PC-3 (cell line): Measurements from ENCODE around the gene ERAP2.

Experiments used
- CTCF ChIP-seq: fragments of 300-600 bp; sonication (generic); conservative IDR thresholded peaks from 2 replicates; pipeline ENCODE4 v1.5.1; 2017; ENCODE audit warnings: antibody characterized with exemption, low read depth, mild to moderate bottlenecking, low read length
- EZH2 ChIP-seq: fragments of 300-600 bp; sonication (generic); IDR thresholded peaks from one replicate; pipeline ENCODE4 v1.6.1; 2017; ENCODE audit warnings: antibody characterized with exemption, mild to moderate bottlenecking, low read length; ENCODE audit not compliant: unreplicated experiment
- EZH2phosphoT487 ChIP-seq: fragments of 300-600 bp; sonication (generic); IDR thresholded peaks from 2 replicates; pipeline ENCODE4 v1.6.1; 2018; ENCODE audit warnings: mild to moderate bottlenecking, antibody characterized with exemption, low read length, borderline replicate concordance

DNA sequence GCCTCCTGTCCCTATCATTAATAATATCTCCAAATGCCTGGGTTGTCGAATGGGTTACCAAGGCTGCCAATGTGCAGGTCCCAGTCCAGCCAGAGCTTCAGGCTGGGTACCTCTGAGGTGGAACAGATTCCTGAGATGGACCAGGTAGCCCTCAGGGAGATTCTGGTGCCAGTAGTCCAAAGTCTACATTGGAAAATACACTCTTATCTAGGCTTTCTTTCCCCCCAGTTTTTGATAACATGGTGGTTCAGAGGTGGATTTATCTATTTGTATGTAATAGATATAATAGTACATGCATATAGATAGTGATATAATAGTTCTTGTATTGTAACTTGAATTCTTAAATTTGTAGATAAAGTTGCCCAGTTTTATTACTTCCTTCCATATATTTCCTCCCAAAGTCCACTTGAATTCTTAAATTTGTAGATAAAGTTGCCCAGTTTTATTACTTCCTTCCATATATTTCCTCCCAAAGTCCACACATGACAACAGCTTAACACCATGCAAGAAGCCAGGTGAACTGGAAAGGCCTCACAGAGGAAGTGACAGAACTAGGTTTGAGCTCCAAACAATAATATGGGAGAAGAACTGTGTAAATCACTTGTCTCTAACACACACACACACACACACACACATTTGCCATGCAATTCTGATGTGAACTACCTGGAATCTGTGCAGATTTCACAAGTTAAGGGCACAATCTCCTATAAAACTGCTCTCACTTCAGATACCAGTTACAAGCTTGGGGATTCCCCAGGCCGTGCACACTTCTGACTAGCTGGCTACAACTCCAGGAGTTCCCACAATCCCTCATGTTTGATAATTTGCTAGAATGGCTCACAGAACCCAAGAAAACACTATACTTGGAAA, 37.9 kb upstream of the ERAP2 start:
- TF ChIP-seq CTCF (no peak), EZH2 (no peak), EZH2phosphoT487 (no peak)
